NOMO-1 treated with dmso at 0.1 percent for 144 hours (cell line): Measurements from ENCODE around the gene OAT.
A peak's percentile ranks its signal among the peaks of the same experiment; 100 is the strongest.

ENCODE experiments used
- DNase-seq: peaks from one replicate; lab custom pipeline; 2025; ENCODE audit not compliant: unreplicated experiment; lab: John Stamatoyannopoulos, UW

The OAT gene

DNA sequence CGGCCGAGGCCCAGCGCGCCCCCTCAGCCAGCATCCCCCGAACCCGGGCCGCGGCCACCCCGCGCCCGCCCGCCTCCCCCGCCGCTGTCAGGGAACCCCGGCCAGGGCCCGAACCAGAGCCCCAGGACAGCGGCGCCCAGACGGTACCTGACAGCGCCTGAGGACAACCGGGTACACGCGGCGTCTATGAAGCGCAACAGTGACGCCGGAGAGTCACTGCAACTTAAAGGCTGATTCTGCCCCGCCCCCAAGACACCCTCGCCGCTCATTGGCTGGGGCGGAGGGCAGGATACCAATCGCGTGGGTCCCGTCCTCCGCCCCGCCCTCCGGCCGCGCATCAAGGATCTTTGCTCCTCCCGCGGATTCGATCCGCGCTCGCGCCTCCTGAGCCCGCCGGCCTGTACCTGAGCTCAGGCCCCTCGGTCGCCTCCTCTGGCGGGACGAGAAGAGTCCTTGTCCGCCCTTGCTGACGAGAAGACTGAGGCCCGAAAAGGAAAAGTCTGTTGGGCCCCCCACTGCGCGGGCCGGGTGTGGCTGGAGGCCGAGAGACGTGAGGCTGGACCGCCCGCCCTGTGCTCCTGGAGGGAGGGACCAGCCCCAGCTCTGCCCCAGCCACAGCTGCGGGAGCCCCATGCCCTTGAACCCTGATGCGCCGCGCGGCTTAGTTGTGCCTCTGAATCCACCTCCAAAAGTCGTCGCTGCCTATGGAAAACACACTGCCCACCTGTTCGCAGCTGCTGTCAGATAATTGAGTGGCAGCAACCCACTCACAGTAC, at the start of gene OAT:
Gene OAT (minus strand): TSS at position 198 of the 776 bp plus-strand sequence. CDS start 6,752 bp downstream, outside the sequence.
- peak; percentile 95 for DNase-seq

DNA sequence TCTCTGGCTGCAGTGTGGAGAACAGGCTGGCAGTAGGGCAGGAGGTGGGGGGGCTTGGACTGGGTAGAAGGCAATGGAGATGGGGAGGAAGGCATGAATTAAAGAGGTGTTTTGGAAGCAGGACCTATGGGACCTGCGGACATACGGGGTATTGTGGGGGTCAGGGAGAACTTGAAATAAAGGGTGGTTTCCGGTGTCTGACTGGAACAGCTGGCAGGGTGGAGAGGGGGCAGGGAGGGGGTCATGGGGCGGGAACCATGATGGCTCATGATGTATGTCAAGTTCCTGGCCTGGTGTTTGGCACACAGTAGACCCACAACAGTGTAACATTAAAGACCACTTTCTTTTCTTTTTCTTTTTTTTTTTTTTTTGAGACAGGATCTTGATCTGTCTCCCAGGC, 48.4 kb upstream of the OAT start:
- DNase-seq: no peak

DNA sequence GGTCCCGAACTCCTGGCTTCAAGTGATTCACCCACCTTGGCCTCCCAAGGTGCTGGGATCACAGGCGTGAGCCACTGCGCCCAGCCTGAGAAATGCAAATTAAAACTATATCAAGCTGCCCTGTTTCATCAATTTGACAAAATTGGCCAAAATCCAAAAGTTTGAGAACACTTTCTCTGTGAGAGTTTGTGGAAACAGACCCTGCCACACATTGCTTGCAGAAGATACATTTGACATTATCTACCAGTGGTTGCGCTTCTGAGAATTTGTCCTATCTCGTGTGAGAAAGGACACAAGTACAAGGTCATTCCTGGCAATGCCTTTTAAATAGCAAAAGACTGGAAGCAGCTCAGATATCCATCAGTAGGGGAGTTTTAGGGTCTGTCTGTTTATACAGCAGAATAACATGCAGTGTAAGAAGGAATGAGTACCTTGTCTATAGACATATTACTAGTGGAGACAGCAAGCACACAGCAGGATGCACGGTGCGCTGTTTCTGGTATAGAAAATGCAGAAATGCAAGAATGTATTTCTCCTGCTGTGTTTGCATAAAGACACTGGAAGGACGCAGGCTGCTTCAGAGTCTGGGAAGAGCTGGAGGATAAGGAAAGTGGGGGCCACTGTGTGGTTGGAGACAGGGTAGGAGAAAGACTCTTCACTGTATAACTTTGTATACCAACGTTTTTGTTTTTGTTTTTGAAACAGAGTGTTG, 47.2 kb upstream of the OAT start:
- no peak for DNase-seq

DNA sequence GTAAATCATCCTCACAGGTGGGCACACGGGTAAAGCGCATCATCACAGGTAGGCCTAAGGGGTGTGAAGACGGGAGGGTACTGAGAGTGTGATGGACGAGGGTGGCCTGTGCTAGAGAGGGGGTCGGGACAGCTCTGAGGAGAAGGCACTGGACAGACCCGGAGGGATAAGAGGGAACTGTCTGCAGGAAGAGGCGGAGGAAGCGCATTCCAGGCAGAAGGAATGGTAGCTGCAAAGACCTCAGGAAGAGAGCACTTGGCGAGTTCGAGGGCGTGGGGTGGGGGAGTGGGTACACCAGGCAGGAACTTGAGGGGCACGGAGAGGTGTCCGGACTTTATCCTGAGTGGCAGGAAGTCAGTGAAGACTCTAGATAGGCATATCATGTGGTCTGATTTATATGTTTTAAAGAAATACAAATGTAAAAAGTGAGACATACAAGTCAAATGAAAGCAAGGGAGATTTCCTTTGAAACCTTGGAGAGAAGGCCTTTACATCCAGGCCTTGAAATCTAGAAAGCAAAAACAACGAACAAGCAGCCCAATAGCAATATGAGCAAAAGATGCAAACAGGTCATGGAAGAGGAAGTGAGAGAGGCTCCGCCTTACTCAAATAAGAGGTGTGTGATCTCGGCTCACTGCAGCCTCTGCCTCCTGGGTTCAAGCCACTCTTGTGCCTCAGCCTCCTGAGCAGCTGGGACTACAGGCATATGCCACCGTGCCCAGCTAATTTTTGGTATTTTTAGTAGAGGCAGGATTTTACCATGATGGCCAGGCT, 46.5 kb upstream of the OAT start:
- peak; percentile 10 for DNase-seq

DNA sequence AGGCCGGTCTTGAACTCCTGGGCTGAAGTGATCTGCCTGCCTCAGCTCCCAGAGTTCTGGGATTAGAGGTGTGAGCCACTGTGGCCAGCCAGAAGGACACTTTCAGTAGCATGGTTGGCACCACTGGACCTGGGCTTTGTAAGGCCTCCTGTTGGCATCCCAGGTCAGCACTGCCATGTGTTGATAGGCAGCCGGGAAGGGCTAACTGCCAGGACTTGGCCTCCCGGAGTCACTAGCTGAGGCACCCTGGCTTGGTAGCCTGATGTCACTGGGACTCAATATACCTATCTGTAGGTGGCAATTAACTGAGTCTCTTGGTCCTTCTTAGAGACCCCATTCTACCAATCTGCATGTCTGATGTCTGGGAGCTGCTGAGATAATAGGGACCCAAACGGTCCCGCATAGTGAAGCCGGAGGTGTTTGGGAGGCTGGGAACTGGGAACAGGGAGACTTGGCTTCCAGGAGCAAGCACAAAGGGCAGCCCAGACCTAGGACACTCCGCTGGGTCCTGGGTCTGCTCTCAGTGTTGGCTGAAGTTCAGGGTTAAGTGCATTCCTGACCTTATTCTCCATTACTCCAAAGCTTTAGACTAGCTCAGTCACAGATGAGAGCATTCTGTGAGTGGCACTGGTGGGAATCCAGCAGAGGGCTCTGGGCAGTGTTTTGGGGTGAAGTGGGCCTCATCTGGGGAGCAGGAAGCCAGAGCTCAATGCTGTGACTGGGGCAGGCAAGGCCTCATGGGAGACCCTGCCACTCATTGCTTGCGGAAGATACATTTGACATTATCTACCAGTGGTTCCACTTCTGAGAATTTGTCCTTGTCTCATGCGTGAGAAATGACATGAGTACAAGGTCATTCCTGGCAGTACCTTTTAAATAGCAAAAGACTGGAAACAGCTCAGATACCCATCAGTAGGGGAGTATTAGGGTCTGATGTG, 45.6 kb upstream of the OAT start:
- no peak for DNase-seq

DNA sequence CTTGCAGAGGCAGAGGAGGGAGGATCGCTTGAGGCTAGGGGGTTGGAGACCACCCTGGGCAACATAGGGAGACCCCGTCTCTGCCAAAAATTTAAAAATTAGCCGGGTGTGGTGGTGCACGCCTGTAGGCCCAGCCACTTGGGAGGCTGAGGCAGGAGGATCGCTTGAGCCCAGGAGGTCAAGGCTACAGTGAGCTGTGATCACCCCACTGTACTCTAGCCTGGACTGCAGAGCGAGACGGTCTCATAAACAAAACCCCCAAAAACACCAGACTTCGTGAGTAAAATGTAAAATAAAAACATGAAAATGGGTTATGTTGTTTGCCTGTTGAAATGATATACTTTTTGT, 43.6 kb upstream of the OAT start:
- DNase-seq: no peak

DNA sequence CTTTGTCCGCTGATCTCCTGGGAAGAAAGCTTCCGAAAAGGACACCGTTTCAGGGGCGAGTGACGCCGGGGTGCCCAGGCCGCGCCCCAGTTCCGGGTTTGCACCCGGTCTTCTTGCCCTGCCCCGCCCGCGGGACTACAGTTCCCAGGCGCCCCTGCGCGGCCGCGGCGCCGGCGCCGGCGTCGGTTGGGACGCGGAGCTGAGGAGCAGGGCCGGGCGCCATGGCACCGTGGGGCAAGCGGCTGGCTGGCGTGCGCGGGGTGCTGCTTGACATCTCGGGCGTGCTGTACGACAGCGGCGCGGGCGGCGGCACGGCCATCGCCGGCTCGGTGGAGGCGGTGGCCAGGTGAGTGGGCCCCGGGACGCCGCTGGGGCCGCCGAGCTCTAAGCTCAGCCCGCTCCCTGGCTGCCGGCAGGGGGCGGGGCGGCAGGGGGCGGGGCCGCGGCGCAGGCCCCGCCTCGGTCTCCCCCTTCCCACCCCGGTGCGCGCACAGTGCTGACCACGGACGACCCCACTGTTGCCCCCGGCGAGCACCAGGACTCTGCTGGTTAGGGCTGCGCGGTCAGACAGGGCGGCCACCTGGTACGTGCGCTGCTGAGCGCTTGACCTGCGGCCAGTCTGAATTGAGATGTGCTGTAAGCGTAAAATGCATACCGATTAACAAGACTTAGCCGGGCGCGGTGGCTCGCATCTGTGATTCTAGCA, 43.1 kb upstream of the OAT start, which contains the start of gene LHPP:
Gene LHPP (plus strand): TSS at position 182 of the 706 bp plus-strand sequence. CDS start 40 bp downstream, at position 222.
- peak; percentile 74 for DNase-seq

DNA sequence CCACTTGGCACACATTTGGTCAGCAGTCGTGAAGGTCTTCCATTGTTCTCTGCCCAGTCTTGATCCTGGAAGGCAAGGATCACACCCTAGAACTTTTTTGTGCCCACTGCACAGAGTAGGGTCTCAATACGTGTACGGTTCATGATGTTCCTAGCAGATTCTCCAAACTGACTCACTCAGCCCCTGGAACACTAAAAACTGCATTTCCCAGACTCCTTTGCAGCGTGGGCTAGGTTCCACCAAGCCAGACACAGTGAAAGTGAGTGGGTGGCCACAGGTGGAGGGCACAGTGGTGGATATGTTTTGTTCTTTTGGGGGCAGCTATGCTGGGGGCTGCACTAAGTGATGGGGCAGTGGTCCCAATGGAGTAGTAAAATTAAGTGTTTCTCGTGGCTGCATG, 41.4 kb upstream of the OAT start:
- DNase-seq: no peak

DNA sequence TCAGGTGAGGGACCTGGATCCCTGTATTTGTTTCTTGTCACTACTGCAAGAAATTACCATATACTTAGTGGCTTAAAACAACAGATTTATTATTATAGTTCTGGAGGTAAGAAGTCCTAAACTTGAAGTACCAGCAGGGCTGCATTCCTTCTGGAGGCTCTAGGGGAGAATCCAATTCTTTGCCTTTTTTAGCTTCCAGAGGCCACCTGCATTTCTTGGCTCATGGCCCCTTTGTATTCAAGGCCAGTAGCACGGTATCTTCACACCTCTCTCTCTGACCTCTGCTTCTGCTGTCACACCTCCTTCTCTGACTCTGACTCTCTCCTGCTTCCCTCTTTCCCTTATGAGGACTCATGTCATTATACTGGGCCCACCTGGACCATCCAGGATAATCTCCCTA, 40.7 kb upstream of the OAT start:
- DNase-seq: no peak

DNA sequence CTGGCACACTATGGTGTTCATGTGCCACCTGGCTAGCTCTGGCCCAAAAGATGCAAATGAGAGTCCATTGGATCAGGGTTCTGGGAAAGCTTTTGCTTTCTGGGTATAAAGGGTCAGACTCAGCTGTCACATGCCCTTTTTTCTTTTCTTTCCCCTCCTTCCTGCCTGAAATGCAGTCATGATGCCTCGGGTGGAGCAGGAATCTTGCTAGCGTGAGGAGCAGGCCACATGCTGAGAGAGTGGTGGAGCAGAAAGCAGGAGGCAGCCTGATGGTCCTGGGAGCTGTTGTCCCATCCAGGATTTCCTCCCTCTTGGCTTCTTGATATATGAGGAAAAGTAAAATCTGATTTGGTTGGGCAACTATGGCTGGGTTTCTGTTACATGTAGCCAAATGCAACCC, 40.2 kb upstream of the OAT start:
- DNase-seq: no peak

DNA sequence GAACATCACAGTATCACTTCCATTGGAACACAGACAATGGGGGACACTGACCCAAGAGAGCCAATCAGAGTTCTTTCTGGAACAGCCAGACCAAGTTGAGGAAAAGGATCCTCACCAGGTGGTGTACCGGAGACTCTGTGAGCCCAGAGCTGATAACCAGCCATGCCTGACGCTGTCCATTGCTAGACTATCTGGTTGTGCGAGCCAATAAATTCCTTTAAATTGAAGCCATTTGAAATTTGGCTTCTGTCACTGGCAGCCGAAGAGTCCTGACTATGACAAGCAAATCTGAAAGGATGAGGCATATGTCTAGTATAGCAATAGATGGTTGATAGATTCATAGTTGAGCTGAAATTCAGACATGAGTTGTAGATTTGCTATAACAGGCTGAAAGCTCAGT, 39.8 kb upstream of the OAT start:
- no peak for DNase-seq

DNA sequence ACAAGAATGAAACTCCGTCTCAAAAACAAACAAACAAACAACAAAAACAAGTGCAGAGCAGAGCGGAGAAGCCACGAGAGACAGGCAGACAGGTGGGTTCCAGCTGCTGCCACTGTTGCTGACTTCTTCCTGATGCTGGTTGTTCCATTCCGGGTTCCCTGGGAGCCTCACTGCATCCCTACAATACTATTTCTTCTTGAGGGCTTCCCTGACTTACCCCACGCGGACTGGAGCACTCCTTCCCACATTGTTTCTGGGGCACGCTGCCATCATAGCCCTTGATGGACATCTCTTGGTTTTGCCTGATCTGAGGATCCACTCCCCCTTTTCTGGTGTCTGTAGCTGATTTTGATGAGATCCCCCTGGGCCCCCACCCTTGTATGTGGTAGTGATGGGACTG, 36.7 kb upstream of the OAT start:
- DNase-seq: no peak

DNA sequence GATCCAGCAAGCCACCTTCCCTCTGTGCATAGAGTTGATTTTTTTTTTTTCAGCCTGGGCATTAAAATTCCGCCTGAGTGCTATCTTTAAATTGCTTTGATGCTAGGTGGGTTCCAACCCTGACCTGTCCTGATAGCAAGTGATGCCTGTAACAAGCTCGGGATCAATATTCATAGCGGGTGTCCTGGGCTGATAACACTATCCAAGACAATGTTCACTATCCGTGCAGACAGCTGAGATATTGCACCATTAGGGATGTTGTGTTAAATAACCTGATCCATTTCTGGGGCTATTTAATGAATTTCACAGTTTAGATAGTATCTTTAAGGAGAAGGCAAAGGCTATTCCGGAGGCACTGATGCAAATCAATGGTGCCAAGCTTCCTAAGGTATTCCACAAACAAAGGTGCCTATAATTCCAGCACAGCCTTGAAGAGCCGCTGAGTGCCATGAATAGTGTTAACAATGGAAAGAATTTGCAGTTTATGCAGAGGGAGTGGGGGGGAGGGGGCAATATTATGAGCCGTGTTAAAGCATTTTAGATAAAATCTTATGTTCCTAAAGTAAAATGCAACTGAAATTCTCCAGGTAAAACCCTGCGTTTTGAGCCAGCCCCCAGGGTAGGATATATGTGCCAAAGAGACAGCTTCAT, 35.4 kb upstream of the OAT start:
- DNase-seq: no peak

DNA sequence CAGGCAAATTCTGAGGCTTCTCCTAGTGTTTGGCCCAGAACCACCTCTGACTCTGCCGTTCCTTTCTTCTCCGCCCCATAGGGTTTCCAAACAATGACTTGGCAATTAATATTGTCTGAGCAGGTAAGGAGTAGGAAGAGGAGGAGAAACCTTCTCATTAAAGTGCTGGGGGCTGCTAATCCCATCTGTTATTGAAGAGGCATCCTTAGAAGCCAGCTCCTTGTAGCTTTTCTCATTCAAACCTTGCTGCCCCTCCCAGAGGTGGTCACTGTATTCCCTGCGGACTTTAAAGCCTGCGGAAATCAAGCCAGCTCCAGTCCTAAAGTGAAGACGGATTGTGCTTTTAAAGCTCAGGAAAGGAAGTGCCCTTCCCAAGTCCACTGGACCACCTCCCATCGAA, 32.6 kb upstream of the OAT start:
- no peak for DNase-seq

DNA sequence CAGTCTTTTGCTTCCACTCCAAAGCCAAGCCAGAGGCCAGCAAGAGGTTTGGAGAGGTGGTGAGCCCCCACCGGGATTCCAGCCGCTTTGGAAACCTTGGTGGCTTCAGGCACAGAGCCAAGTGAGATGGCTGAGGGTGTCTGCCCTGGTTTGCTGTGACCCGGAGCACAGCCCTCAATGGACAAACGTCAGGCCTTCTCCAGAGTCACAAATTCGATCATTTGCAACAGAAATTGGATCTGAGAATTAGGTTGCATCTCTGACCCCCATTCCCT, 32.0 kb upstream of the OAT start:
- DNase-seq: no peak

DNA sequence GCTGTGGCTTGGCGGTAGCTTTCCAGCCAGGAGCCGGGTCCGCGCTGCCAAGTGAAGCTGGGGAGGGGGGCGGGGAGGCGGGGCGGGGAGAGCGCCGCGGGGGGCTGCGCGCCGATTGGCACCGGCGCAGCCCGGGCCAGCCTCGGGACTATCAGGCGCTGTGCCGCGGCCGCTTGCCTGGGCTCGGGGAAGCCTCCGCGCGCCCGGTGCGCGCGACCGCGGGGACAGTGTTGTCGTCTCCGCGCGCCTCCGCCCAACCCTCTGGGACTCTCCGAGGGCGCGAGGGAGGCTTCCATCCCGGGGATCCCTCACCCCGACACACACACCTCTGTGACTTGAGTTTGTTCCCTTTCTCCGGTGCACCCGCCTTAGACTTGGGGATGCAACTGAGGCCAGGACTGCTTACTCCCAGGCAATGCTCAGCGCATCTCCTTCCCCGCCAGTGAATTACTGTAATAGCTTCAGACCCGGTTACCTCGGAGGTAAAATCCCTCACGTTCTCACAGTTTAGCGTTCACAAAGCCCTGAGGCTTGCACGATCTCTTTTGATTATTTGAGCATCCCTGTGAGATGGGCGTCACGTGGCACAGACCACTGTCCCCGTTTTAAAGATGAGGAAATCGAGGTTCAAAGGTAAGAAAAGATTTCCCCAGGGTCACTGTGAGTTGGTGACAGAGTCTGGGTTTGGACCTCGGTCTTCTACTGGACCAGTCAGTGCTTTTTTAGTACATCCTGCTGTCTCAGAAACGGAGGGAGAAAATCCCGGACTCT, 31.5 kb upstream of the OAT start, which contains the start of gene NKX1-2:
Gene NKX1-2 (minus strand): TSS at position 24 of the 771 bp plus-strand sequence. CDS start 92 bp downstream, outside the sequence.
- no peak for DNase-seq

DNA sequence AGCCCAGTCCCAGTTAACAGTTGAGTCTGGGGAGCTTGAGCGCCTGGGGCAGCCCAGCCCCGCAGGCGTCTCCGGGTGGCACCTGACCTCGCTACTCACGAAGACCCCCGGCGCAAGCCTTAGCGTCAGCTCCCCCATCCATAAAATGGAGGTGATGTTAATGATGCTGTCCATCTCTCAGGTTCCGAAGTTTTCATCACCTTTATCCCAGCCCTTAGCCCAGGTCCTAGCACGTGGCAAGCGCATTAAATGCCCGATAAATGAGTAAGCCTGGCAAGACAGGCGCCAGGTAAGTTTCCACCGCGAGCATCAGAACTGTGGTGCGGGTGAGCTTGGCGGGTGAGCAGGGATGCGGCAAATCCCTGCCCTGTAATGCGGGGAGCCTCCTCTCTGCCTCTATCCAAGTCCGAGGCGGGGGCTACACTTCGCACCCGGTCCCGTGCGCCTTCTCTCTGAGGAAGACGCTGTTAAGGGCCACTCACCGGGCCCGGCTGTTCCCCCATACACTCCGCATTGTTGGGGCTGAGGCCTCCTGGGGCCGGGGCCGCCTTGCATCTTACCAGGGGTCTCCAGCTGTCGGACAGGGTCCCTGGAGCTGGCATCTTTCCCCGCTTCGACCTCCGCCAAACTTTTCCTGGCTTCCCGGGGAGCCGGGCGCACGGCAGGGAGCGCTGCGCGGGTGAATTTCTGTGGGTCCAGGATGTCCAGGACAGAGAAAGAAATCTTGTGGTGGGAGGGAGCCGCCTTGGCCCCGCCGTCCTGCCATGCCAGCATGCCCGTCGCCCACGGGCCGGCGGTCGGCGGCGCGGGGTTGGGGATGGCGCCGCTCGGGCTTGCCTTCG, 30.7 kb upstream of the OAT start:
- DNase-seq: no peak

DNA sequence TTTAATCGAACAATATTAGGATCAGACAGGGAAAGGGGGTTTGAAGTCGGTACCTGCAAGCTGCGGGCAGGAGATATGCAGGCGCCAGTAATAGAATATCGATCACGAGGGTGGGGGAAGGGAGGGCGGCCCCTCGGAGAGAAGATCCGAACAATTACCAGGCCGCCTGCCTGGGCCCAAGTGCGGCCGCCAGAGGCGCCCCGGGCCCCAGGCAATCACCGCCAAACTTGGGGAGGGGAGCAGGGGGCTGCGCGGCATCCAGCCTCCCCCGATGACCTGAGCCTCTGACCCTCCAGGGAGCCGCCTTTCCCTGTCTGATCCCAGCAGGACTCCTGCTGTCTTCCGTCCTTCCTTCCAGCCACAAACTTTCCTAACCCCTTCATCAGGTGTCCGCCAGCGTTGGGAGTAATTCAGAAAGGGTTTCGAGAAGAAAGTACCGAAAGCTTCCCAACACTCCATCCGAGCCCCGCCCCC, 30.0 kb upstream of the OAT start:
- no peak for DNase-seq
